GM18520 (cell line): Measurements from ENCODE around the gene RAD51B.

Experiments used
- ATAC-seq: cut with Tn5 transposase; IDR thresholded peaks from one replicate; pipeline ENCODE4 v1.9.1; 2021; ENCODE audit not compliant: unreplicated experiment

The RAD51B gene

GRCh38 chr14:68684466-68685418 is 865.2 kb downstream of the RAD51B start:
- ATAC-seq, result no peak

- ATAC-seq, result peak; percentile 78
These were observed 866.0 kb downstream of the RAD51B start for GRCh38 chr14:68685419-68686204.

GRCh38 chr14:68686205-68686465 is 866.6 kb downstream of the RAD51B start:
- ATAC-seq, result no peak

- ATAC-seq, result no peak
These were observed 867.1 kb downstream of the RAD51B start for GRCh38 chr14:68686724-68687123.

- ATAC-seq, result no peak
These were observed 868.2 kb downstream of the RAD51B start for GRCh38 chr14:68687746-68688145.

GRCh38 chr14:68688872-68689371 is 869.3 kb downstream of the RAD51B start:
- ATAC-seq, result no peak

- ATAC-seq, result no peak
These were observed 869.9 kb downstream of the RAD51B start for GRCh38 chr14:68689511-68689910.

- ATAC-seq, result no peak
These were observed 870.7 kb downstream of the RAD51B start for GRCh38 chr14:68690089-68690958.

- no peak for ATAC-seq
These were observed 871.6 kb downstream of the RAD51B start for GRCh38 chr14:68691031-68691791.

GRCh38 chr14:68691792-68692118 is 872.2 kb downstream of the RAD51B start:
- no peak for ATAC-seq

- ATAC-seq, result no peak
These were observed 872.6 kb downstream of the RAD51B start for GRCh38 chr14:68692216-68692615.

GRCh38 chr14:68692916-68693771 is 873.6 kb downstream of the RAD51B start:
- ATAC-seq, result no peak

- no peak for ATAC-seq
These were observed 874.3 kb downstream of the RAD51B start for GRCh38 chr14:68693926-68694325.

GRCh38 chr14:68694516-68695235 is 875.1 kb downstream of the RAD51B start:
- ATAC-seq, result no peak

- ATAC-seq, result peak; percentile 87
These were observed 875.8 kb downstream of the RAD51B start for GRCh38 chr14:68695326-68695768.

- ATAC-seq, result no peak
These were observed 876.3 kb downstream of the RAD51B start for GRCh38 chr14:68695856-68696255.

- ATAC-seq, result no peak
These were observed 876.7 kb downstream of the RAD51B start for GRCh38 chr14:68696266-68696665.

- ATAC-seq, result no peak
These were observed 877.3 kb downstream of the RAD51B start for GRCh38 chr14:68696721-68697495.
